Measurements from ENCODE around the gene METTL17.
"Not testable (repeated sequence)": the region's sequence is repeated elsewhere in the genome, so short reads cannot be mapped to it uniquely, and the experiment has no call there.

DNA sequence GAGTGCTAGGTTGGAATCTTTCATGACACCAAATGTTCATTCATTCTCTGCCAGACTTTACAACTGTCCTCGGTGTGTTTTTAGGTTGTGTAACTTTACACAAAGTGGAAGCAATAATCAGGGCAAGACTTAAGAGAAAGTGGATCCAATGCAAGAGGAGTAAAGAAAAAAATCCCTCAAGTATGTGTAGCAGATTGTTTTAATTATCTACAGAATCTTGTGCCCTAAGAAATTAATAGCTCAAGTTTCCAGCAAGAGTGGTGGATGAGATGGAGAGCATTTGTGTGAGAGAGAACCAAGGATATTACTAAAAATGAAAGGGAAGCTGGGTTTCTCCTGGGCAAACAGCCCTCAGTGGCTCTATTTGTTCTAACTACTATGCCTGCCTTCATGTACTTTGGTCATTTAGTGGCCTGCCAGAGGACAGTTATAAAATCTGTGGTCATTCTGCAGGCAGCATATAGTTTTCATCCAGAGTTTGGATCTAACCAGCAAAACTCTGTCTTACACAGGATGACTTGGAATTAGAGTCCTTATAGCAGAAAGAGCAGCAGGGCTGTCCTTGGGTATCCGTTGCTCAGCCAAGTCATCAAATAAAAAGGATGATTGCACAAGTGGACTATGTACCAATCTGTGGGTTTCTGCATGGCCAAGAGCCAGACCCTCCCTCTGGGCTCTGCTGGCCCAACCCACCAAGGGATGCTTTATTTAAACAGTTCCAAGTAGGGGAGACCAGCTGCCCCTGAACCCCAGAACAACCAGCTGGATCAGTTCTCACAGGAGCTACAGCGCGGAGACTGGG, 34.8 kb upstream of the METTL17 start, which contains the start of gene RNASE2:
- TF ChIP-seq, protein P1, sequence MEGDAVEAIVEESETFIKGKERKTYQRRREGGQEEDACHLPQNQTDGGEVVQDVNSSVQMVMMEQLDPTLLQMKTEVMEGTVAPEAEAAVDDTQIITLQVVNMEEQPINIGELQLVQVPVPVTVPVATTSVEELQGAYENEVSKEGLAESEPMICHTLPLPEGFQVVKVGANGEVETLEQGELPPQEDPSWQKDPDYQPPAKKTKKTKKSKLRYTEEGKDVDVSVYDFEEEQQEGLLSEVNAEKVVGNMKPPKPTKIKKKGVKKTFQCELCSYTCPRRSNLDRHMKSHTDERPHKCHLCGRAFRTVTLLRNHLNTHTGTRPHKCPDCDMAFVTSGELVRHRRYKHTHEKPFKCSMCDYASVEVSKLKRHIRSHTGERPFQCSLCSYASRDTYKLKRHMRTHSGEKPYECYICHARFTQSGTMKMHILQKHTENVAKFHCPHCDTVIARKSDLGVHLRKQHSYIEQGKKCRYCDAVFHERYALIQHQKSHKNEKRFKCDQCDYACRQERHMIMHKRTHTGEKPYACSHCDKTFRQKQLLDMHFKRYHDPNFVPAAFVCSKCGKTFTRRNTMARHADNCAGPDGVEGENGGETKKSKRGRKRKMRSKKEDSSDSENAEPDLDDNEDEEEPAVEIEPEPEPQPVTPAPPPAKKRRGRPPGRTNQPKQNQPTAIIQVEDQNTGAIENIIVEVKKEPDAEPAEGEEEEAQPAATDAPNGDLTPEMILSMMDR (conservative IDR thresholded peaks at IDR 0.05; ENCODE audit: low read depth, low read length): not testable (repeated sequence)
- TF ChIP-seq EZH2 (IDR thresholded peaks at IDR 0.05; ENCODE audit: borderline replicate concordance, low read depth, low read length, poor library complexity, severe bottlenecking): not testable (repeated sequence)
